Left ventricle myocardium inferior (tissue), 1 donor: ENCODE data around the gene AMACR. TPM values are rescaled to one million over a fixed set of nuclear protein-coding genes. Genes with fewer than 3 reads are reported as not detected.

Source experiments
- DNase-seq: peaks from one replicate; pipeline ENCODE4 v3.0.0-alpha.2; 2020
- H3K27ac ChIP-seq: fragments of 200-600 bp; replicated peaks from 2 replicates; pipeline ENCODE4 v1.8.0; 2021
- H3K27me3 ChIP-seq: fragments of 200-600 bp; 2 replicates; pipeline ENCODE4 v1.8.0; 2021; ENCODE audit warnings: low read depth
- H3K36me3 ChIP-seq: fragments of 200-600 bp; 2 replicates; pipeline ENCODE4 v1.8.0; 2021
- H3K4me1 ChIP-seq: fragments of 200-600 bp; 2 replicates; pipeline ENCODE4 v1.8.0; 2021
- H3K4me3 ChIP-seq: fragments of 200-600 bp; 2 replicates; pipeline ENCODE4 v1.8.0; 2021; ENCODE audit warnings: mild to moderate bottlenecking, moderate library complexity
- H3K9me3 ChIP-seq: fragments of 200-600 bp; replicated peaks from 2 replicates; pipeline ENCODE4 v1.8.0; 2021
- intact Hi-C: fragments of 100-400 bp; cut with micrococcal nuclease; formaldehyde crosslinking; loops from one replicate; pipeline ENCODE4 v1.11.0; 2022
- total RNA-seq: library from RNA; stranded (reverse); fragmentation: NEBNext Ultra II Directional; extraction: Animal tissue kit (Norgen Biotek cat#: 25700); gene quantifications from one replicate; pipeline ENCODE4 v1.2.1, GENCODE V29; 2021
- TF ChIP-seq, protein P1 (sequence below): fragments of 200-600 bp; IDR thresholded peaks from 2 replicates; pipeline ENCODE4 v1.8.0; 2021; ENCODE audit warnings: antibody characterized with exemption, mild to moderate bottlenecking, borderline replicate concordance
- donor health status: DM: no; HTN: yes; CAD: no; lungs with severe emphysema.

AMACR gene
- total RNA-seq, 1 donor from 2014 or later: 6.1 TPM

DNA sequence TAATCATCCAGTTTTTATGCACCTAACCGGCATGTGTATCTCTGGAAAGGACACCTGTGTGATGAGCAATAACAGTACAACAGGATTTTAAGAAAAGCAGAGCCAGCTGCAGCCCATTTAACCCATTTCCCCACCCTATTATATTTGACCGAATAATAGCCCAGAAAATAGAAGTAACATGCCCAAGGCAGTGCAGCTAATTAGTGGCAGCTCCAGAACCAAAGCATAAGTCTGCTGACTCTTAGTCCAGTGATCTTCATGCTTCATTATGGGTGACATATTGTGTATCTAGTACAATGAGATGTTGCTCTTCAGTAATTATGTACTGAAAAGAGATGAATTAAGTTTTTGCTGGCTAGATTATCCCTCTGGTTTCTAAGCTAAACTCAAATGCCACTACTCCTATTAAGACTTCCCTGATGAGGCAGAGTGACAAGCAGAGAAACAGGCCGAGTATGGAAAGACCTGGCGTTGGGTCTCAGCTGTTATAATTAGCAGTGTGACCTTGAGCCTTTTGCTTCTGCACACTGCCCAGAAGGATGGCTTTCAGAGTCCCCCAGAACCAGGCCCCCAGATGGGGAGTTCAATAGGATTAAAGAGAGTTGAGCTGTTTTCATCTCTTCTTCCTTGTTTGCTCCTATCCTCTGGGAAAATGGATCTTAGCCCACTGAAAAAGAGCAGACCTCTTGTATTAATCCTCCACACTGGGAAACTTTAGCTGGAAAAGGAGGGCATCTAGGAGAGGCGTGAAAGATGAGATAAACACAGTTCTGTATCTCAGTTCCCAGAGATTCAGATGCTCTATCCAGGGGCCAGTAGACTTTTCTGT lies 45.9 kb upstream of the AMACR start:
- no peaks in the 10 kb centered on the region for H3K9me3 ChIP-seq
- TF ChIP-seq, protein P1, sequence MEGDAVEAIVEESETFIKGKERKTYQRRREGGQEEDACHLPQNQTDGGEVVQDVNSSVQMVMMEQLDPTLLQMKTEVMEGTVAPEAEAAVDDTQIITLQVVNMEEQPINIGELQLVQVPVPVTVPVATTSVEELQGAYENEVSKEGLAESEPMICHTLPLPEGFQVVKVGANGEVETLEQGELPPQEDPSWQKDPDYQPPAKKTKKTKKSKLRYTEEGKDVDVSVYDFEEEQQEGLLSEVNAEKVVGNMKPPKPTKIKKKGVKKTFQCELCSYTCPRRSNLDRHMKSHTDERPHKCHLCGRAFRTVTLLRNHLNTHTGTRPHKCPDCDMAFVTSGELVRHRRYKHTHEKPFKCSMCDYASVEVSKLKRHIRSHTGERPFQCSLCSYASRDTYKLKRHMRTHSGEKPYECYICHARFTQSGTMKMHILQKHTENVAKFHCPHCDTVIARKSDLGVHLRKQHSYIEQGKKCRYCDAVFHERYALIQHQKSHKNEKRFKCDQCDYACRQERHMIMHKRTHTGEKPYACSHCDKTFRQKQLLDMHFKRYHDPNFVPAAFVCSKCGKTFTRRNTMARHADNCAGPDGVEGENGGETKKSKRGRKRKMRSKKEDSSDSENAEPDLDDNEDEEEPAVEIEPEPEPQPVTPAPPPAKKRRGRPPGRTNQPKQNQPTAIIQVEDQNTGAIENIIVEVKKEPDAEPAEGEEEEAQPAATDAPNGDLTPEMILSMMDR: no peak
- no peak overlapping the region for H3K4me3 ChIP-seq
- intact Hi-C loops: no loop called here
- no peak for DNase-seq
- peaks cover 28% of the 10 kb centered on the region for H3K4me1 ChIP-seq
- peaks cover 6% of the 10 kb centered on the region for H3K36me3 ChIP-seq
- no peaks in the 10 kb centered on the region for H3K27me3 ChIP-seq
- H3K27ac ChIP-seq: peak overlapping the region; percentile 51

DNA sequence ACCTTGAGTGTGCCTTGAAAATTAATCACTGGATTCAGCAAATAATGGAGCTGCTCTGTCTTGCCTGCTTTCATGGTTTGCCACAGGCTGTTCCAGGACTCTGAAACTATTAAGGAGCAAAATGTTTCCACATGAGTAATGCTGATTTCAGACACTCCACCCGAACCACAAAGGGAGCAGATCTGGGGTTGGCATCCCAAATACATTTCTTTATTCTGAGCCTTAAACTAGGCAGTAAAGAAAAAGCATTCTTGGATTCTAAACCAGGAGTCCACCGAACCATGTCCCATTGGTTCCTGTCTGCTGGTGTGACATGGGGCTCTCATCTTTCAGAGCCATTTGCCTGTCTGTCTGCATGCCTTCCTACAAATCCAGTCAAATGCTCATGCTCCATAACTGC lies 45.3 kb upstream of the AMACR start:
- Histone ChIP-seq H3K27ac (peak overlapping the region; percentile 51), H3K36me3 (peaks cover 6% of the 10 kb centered on the region), H3K4me3 (no peak overlapping the region), H3K27me3 (no peaks in the 10 kb centered on the region), H3K4me1 (peaks cover 28% of the 10 kb centered on the region), H3K9me3 (no peaks in the 10 kb centered on the region)
- intact Hi-C loops: no loop called here
- TF ChIP-seq, protein P1: no peak
- no peak for DNase-seq

DNA sequence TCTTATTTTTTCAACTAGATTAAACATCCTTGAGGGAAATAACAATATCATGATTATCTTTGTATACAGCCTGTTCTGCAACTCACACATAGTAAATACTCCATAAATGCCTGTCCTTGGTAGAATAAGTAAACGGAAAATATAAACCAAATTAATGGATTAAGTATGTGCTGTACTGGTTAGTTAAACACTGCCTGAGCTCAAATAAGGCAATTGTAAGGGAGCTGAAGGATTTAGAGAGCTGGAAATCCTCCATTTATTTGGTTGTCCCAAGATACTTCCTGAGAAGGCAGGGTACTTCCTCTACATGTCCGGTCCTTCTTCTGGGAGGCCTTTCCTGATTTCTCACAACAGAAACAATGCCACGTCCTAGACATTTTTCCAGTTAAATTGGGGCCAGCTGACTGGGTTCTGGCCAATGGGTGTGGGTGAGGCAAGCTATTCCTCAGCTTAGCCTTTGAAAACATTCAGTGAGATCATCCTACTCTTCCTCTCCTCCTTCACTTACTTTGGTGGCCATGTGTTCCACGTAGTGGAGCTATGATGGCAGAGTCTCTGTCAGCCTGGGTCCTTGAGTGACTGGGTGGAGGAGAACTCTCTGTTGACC lies 43.6 kb upstream of the AMACR start:
- no peak for DNase-seq
- H3K9me3 ChIP-seq: no peaks in the 10 kb centered on the region
- TF ChIP-seq, protein P1: no peak
- H3K27ac ChIP-seq: no peak overlapping the region
- intact Hi-C loops: no loop called here
- no peaks in the 10 kb centered on the region for H3K27me3 ChIP-seq
- peaks cover 6% of the 10 kb centered on the region for H3K36me3 ChIP-seq
- H3K4me3 ChIP-seq: no peak overlapping the region
- peaks cover 36% of the 10 kb centered on the region for H3K4me1 ChIP-seq

DNA sequence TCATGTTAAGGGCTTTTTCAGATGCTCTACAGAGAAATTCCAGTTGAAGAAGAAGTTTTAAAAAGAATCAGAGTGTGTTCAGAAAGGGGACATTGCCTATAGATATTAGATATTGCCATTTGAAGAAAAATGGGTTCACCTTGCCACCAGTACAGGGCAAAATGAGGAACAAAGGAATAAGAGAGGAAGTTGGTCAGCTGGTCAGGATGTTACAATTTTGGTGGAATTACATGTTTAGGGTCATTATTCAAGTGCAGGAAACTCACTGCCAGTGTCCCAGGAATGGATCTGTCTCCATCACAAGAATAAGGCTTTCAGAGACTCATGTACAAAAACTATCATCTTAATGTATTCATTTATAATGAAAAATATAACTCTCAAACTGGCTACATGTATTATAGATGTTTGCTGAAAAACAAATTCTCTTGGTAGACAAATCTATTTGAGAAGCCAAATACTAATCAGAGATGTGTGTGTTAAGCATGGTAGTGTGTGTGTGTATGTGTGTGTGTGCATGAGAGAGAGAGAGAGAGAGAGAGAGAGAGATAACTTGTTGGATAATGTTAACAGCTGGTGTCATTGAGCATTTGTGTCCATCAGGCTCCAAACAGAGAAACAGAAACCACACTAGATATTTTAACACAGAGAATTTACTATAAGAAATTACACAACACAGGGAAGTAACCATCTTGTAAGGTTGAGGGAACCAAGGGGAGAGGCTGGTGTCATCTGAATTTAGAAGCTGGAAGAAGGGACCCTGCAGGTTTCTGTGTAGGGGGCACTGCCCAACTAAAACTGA lies 40.1 kb upstream of the AMACR start:
- no peak overlapping the region for H3K4me3 ChIP-seq
- H3K27ac ChIP-seq: no peak overlapping the region
- H3K36me3 ChIP-seq: peaks cover 6% of the 10 kb centered on the region
- H3K9me3 ChIP-seq: no peaks in the 10 kb centered on the region
- TF ChIP-seq, protein P1: no peak
- intact Hi-C loops: no loop called here
- H3K4me1 ChIP-seq: peaks cover 47% of the 10 kb centered on the region
- no peak for DNase-seq
- H3K27me3 ChIP-seq: no peaks in the 10 kb centered on the region

GRCh38 chr5:34047143-34047542 lies 39.3 kb upstream of the AMACR start:
- Histone ChIP-seq H3K27me3 (no peaks in the 10 kb centered on the region), H3K9me3 (no peaks in the 10 kb centered on the region), H3K36me3 (peaks cover 6% of the 10 kb centered on the region), H3K4me3 (no peak overlapping the region), H3K4me1 (peaks cover 47% of the 10 kb centered on the region), H3K27ac (no peak overlapping the region)
- DNase-seq: no peak
- intact Hi-C loops: no loop called here
- TF ChIP-seq, protein P1: no peak
